H1 (cell line): ENCODE measurements around the gene WFDC8. TPM values are rescaled to one million over a fixed set of nuclear protein-coding genes. Genes with fewer than 3 reads are reported as not detected.

Experiments
- CTCF ChIA-PET: fragments of 300-600 bp; sonication (Branson Sonifier 250); formaldehyde crosslinking; loops from one replicate; lab custom pipeline; 2021; ENCODE audit not compliant: partially characterized antibody; lab: Charles Lee
- POLR2A ChIA-PET: fragments of 300-600 bp; sonication (Branson Sonifier 250); formaldehyde crosslinking; loops from one replicate; lab custom pipeline; 2021; ENCODE audit warnings: inconsistent platforms; ENCODE audit not compliant: partially characterized antibody; lab: Charles Lee
- DNase-seq, 2 experiments: peaks; one replicate each; pipeline versions ENCODE4 v3.0.0 to v3.0.0-alpha.2; 2010 to 2022; ENCODE audit warnings: low spot score in 2 of 2, low read depth in 1 of 2, mixed read lengths in 1 of 2
- FAIRE-seq: peaks from 2 replicates; lab custom pipeline; 2011; peaks lifted over from hg19 to GRCh38; lab: Jason Lieb, UNC
- H2AFZ ChIP-seq: 2 replicates; pipeline ENCODE4 v1.8.1; 2012; ENCODE audit warnings: low read length, inconsistent platforms
- H2AK5ac ChIP-seq: 2 replicates; pipeline ENCODE4 v1.6.1; 2013; ENCODE audit warnings: low read depth, low read length
- H2BK120ac ChIP-seq: replicated peaks from 2 replicates; pipeline ENCODE3; 2013; ENCODE audit warnings: low read depth, low read length, inconsistent platforms
- H2BK12ac ChIP-seq: 2 replicates; pipeline ENCODE4 v1.6.1; 2013; ENCODE audit warnings: low read depth, low read length
- H2BK15ac ChIP-seq: 2 replicates; pipeline ENCODE4 v1.6.1; 2013; ENCODE audit warnings: low read length
- H2BK20ac ChIP-seq: 2 replicates; pipeline ENCODE4 v1.6.1; 2013; ENCODE audit warnings: low read length
- H2BK5ac ChIP-seq: 2 replicates; pipeline ENCODE4 v1.6.1; 2013; ENCODE audit warnings: low read depth, low read length
- H3K14ac ChIP-seq: 2 replicates; pipeline ENCODE4 v1.6.1; 2013; ENCODE audit warnings: inconsistent platforms; ENCODE audit not compliant: insufficient read length
- H3K18ac ChIP-seq: 2 replicates; pipeline ENCODE4 v1.6.1; 2013; ENCODE audit warnings: low read length; ENCODE audit errors: extremely low read depth
- H3K23ac ChIP-seq: 2 replicates; pipeline ENCODE4 v1.6.1; 2013; ENCODE audit warnings: inconsistent platforms; ENCODE audit not compliant: insufficient read length
- H3K23me2 ChIP-seq: 2 replicates; pipeline ENCODE4 v1.6.1; 2013; ENCODE audit warnings: low read depth, low read length
- H3K27ac ChIP-seq: 2 replicates; pipeline ENCODE4 v1.6.1; 2011; ENCODE audit warnings: low read depth, low read length, inconsistent platforms
- H3K27me3 ChIP-seq, 4 experiments: replicated peaks in 1 of 4; 1 replicate in 1 of 4; 2 replicates in 3 of 4; pipeline versions ENCODE4 v1.6.1 to v1.8.1; 2011 to 2013; ENCODE audit warnings: low read length in 3 of 4, mild to moderate bottlenecking in 3 of 4, inconsistent platforms in 2 of 4, mixed read lengths in 2 of 4, moderate library complexity in 1 of 4; ENCODE audit not compliant: control insufficient read depth in 3 of 4, insufficient read depth in 3 of 4; ENCODE audit errors: extremely low read depth in 1 of 4
- H3K36me3 ChIP-seq, 4 experiments: 2 replicates each; pipeline versions ENCODE4 v1.6.1 to v1.8.1; 2011 to 2013; ENCODE audit warnings: mild to moderate bottlenecking in 4 of 4, low read length in 3 of 4, moderate library complexity in 2 of 4, control low read depth in 1 of 4, inconsistent platforms in 1 of 4; ENCODE audit not compliant: insufficient read depth in 4 of 4, control insufficient read depth in 2 of 4
- H3K4ac ChIP-seq: replicated peaks from 2 replicates; pipeline ENCODE3; 2013; ENCODE audit warnings: low read length, low read depth, mixed read lengths, inconsistent platforms; ENCODE audit not compliant: insufficient read length
- H3K4me1 ChIP-seq, 4 experiments: replicated peaks in 1 of 4; 1 replicate in 1 of 4; 2 replicates in 3 of 4; pipeline versions ENCODE4 v1.6.1 to v1.8.1; 2011 to 2013; ENCODE audit warnings: low read length in 3 of 4, inconsistent platforms in 2 of 4, mixed read lengths in 1 of 4; ENCODE audit not compliant: insufficient read depth in 4 of 4, control insufficient read depth in 3 of 4
- H3K4me2 ChIP-seq, 2 experiments: 2 replicates each; pipeline versions ENCODE4 v1.6.1 to v1.8.1; 2011 to 2013; ENCODE audit warnings: low read depth in 2 of 2, low read length in 2 of 2, control low read depth in 1 of 2, inconsistent platforms in 1 of 2, mild to moderate bottlenecking in 1 of 2; ENCODE audit not compliant: insufficient read depth in 1 of 2
- H3K4me3 ChIP-seq, 4 experiments: fragments of 200-600, 300-600 bp in 1 of 4; sonication (generic), shearing (Covaris generic), sonication (Bioruptor Twin) in 1 of 4; 2 replicates each; pipeline versions ENCODE4 v1.5.1 to v1.8.1; 2011 to 2016; ENCODE audit warnings: low read length in 4 of 4, low read depth in 3 of 4, control low read depth in 2 of 4, inconsistent platforms in 2 of 4, mild to moderate bottlenecking in 2 of 4, mixed read lengths in 1 of 4, moderate library complexity in 1 of 4; ENCODE audit not compliant: insufficient read depth in 2 of 4; ENCODE audit errors: extremely low read depth in 1 of 4
- H3K56ac ChIP-seq: replicated peaks from 2 replicates; pipeline ENCODE3; 2013; ENCODE audit warnings: low read depth, mild to moderate bottlenecking, mixed read lengths, low read length, inconsistent platforms; ENCODE audit not compliant: insufficient read length
- H3K79me1 ChIP-seq: 2 replicates; pipeline ENCODE4 v1.6.1; 2013; ENCODE audit warnings: low read depth, low read length, control low read depth
- H3K79me2 ChIP-seq, 2 experiments: 2 replicates each; pipeline versions ENCODE4 v1.6.1 to v1.8.1; 2012 to 2013; ENCODE audit warnings: low read length in 2 of 2, mild to moderate bottlenecking in 2 of 2, inconsistent platforms in 1 of 2; ENCODE audit not compliant: insufficient read depth in 2 of 2, control insufficient read depth in 1 of 2
- H3K9ac ChIP-seq, 4 experiments: replicated peaks in 1 of 4; 1 replicate in 1 of 4; 2 replicates in 3 of 4; pipeline versions ENCODE4 v1.6.1 to v1.8.1; 2011 to 2013; ENCODE audit warnings: low read depth in 3 of 4, low read length in 3 of 4, control low read depth in 2 of 4, mild to moderate bottlenecking in 2 of 4, moderate library complexity in 2 of 4, inconsistent platforms in 1 of 4; ENCODE audit errors: extremely low read depth in 1 of 4
- H3K9me3 ChIP-seq, 2 experiments: 2 replicates each; pipeline versions ENCODE4 v1.6.1 to v1.8.1; 2012 to 2013; ENCODE audit warnings: mild to moderate bottlenecking in 2 of 2, moderate library complexity in 2 of 2, control low read depth in 1 of 2, inconsistent platforms in 1 of 2, low read depth in 1 of 2, low read length in 1 of 2, mixed read lengths in 1 of 2; ENCODE audit not compliant: insufficient read depth in 2 of 2
- H4K20me1 ChIP-seq, 2 experiments: replicated peaks in 1 of 2; 2 replicates each; pipeline versions ENCODE3 to v1.8.1; 2011 to 2013; ENCODE audit warnings: inconsistent platforms in 2 of 2, low read length in 2 of 2, mild to moderate bottlenecking in 1 of 2; ENCODE audit not compliant: insufficient read depth in 2 of 2, control insufficient read depth in 1 of 2
- H4K5ac ChIP-seq: 2 replicates; pipeline ENCODE4 v1.6.1; 2013; ENCODE audit warnings: low read length, low read depth, mixed read lengths, inconsistent platforms; ENCODE audit not compliant: insufficient read length
- H4K8ac ChIP-seq: 2 replicates; pipeline ENCODE4 v1.8.0; 2013; ENCODE audit warnings: mild to moderate bottlenecking, moderate library complexity, low read length, inconsistent platforms; ENCODE audit not compliant: insufficient read depth; ENCODE audit errors: extremely low read depth
- H4K91ac ChIP-seq: replicated peaks from 2 replicates; pipeline ENCODE3; 2013; ENCODE audit warnings: low read length, mixed read lengths, inconsistent platforms; ENCODE audit not compliant: insufficient read length
- CTBP2 ChIP-seq: IDR thresholded peaks from 2 replicates; pipeline ENCODE4 v1.7.0; 2011; ENCODE audit warnings: borderline replicate concordance, mild to moderate bottlenecking, moderate library complexity, mixed read lengths, low read length; ENCODE audit not compliant: insufficient read depth, insufficient read length
- EZH2 ChIP-seq: fragments of 200-600 bp; sonication (generic); IDR thresholded peaks from 2 replicates; pipeline ENCODE4 v1.7.1; 2012; ENCODE audit warnings: low read depth, mild to moderate bottlenecking, moderate library complexity, low read length, inconsistent platforms; ENCODE audit not compliant: severe bottlenecking
- HDAC6 ChIP-seq: IDR thresholded peaks from one replicate; pipeline ENCODE4 v1.7.1; 2012; ENCODE audit warnings: low read depth, mild to moderate bottlenecking, inconsistent platforms, low read length, moderate library complexity
- KDM1A ChIP-seq: fragments of 200-600, 300-600 bp; sonication (generic); IDR thresholded peaks from 2 replicates; pipeline ENCODE4 v1.7.1; 2016; ENCODE audit warnings: mild to moderate bottlenecking, low read length, borderline replicate concordance
- SIRT6 ChIP-seq: IDR thresholded peaks from one replicate; pipeline ENCODE4 v1.7.1; 2012; ENCODE audit warnings: low read length, inconsistent platforms
- SP2 ChIP-seq: IDR thresholded peaks from 2 replicates; pipeline ENCODE4 v1.6.1; 2012; ENCODE audit warnings: mild to moderate bottlenecking, low read length, inconsistent platforms
- SRF ChIP-seq: IDR thresholded peaks from 2 replicates; pipeline ENCODE4 v1.6.1; 2011; ENCODE audit warnings: mild to moderate bottlenecking, low read depth, low read length, moderate library complexity
- TAF1 ChIP-seq: IDR thresholded peaks from 2 replicates; pipeline ENCODE4 v1.6.1; 2011; ENCODE audit warnings: mild to moderate bottlenecking, low read depth, low read length
- TAF7 ChIP-seq: optimal IDR thresholded peaks from 2 replicates; pipeline ENCODE3; 2011; ENCODE audit warnings: low read depth, mild to moderate bottlenecking, inconsistent platforms, low read length, moderate library complexity, borderline replicate concordance
- WGBS, 2 experiments: shearing (Covaris generic) in 1 of 2; methylation state at CpG; one replicate each; pipeline versions ENCODE4 v1.1.6 to v1.1.7; 2013 to 2015; ENCODE audit warnings: low lambda C conversion rate in 2 of 2, mixed read lengths in 2 of 2, inconsistent platforms in 1 of 2, low coverage in 1 of 2, missing lambda C conversion rate in 1 of 2; ENCODE audit not compliant: insufficient replicate concordance in 2 of 2, insufficient coverage in 1 of 2, insufficient read length in 1 of 2; ENCODE audit errors: extremely low coverage in 1 of 2, missing lambda C conversion rate in 1 of 2; 5-methylcytosine and 5-hydroxymethylcytosine counted together
- polyA plus RNA-seq, 7 experiments: library from polyadenylated mRNA; depleted of rRNA in 3 of 7; stranded (reverse) in 5 of 7; unstranded in 2 of 7; fragments of >200 nt in 5 of 7; fragments of 200-250 nt in 2 of 7; gene quantifications; 1 replicate in 5 of 7; 2 replicates in 1 of 7; 4 replicates in 1 of 7; pipeline versions ENCODE4 v1.2.1 to v1.2.3, GENCODE V29; 2011 to 2013; ENCODE audit warnings: missing spikeins in 2 of 7, mixed read lengths in 2 of 7
- total RNA-seq: library from RNA; stranded (reverse); fragmentation: NEBNext Ultra II Directional; extraction: Animal tissue kit (Norgen Biotek cat#: 25700); gene quantifications from 2 replicates; pipeline ENCODE4 v1.2.1, GENCODE V29; 2021
- TF ChIP-seq, protein P1 (sequence below): IDR thresholded peaks from 2 replicates; pipeline ENCODE4 v1.6.1; 2012; ENCODE audit warnings: inconsistent platforms

The WFDC8 gene
- total and polyA plus RNA-seq, 2 of the 8 experiments (the other 6 are each of a cell fraction or from before 2014, with no cell fraction given), result not detected

GRCh38 chr20:45515147-45515913 lies 63.8 kb downstream of the WFDC8 start, which contains the start of gene SPINT3:
SPINT3 (minus strand) TSS chr20:45515622; CDS start chr20:45515608, 14 bp downstream.
- Histone ChIP-seq H3K4me3 (no peak within 1 kb of the TSS), H4K5ac (no peak within 1 kb of the TSS), H3K18ac (no peak within 1 kb of the TSS), H3K9ac (no peak within 1 kb of the TSS), H3K79me2 (no peaks in the 10 kb centered on the region), H3K4ac (no peak within 1 kb of the TSS), H3K56ac (no peak within 1 kb of the TSS), H2AFZ (no peak within 1 kb of the TSS), H3K23ac (no peak within 1 kb of the TSS), H4K20me1 (no peaks in the 10 kb centered on the region), H3K36me3 (no peaks in the 10 kb centered on the region), H2BK12ac (no peak within 1 kb of the TSS), H4K91ac (no peak within 1 kb of the TSS), H3K79me1 (no peaks in the 10 kb centered on the region), H3K4me1 (no peaks in the 10 kb centered on the region), H2AK5ac (no peak within 1 kb of the TSS), H3K4me2 (no peak within 1 kb of the TSS), H2BK120ac (no peak within 1 kb of the TSS), H3K27ac (no peak within 1 kb of the TSS), H2BK5ac (no peak within 1 kb of the TSS), H4K8ac (no peak within 1 kb of the TSS), H3K9me3 (no peaks in the 10 kb centered on the region), H2BK20ac (no peak within 1 kb of the TSS), H3K23me2 (no peaks in the 10 kb centered on the region), H3K14ac (no peak within 1 kb of the TSS), H2BK15ac (no peak within 1 kb of the TSS), H3K27me3 (no peaks in the 10 kb centered on the region)
- WGBS, 2 experiments, result 68% methylated on average over 5 of the region's 5 CpGs; no CpG with 5 or more reads in 1 of the 2 experiments
- TF ChIP-seq TAF1 (no peak), EZH2 (no peak), HDAC6 (no peak), TAF7 (no peak), CTBP2 (no peak), SRF (no peak), SP2 (no peak), KDM1A (no peak), SIRT6 (no peak)
- TF ChIP-seq, protein P1, sequence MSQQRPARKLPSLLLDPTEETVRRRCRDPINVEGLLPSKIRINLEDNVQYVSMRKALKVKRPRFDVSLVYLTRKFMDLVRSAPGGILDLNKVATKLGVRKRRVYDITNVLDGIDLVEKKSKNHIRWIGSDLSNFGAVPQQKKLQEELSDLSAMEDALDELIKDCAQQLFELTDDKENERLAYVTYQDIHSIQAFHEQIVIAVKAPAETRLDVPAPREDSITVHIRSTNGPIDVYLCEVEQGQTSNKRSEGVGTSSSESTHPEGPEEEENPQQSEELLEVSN, result no peak
- POLR2A ChIA-PET, result interaction anchor here (0.7 kb wide), 1 partner anchor 343 kb away, joined by 3 read pairs; no protein-coding TSS in a partner anchor
- DNase-seq (no peak), FAIRE-seq (no peak)
- CTCF ChIA-PET, result interaction anchor here (1.2 to 1.9 kb wide), 5 partner anchors 17 to 284 kb away, joined by 3 to 9 read pairs (median 5); partner anchors contain the start of gene WFDC6
